HG02970 (cell line): ENCODE results near the gene CC2D2A.

Experiments used
- ATAC-seq: cut with Tn5 transposase; IDR thresholded peaks from one replicate; pipeline ENCODE4 v1.9.1; 2021; ENCODE audit warnings: mild to moderate bottlenecking, moderate library complexity, moderate number of reproducible peaks; ENCODE audit not compliant: unreplicated experiment, low FRiP score

The CC2D2A gene

GRCh38 chr4:15469402-15470127, at the start of gene CC2D2A:
CC2D2A (plus strand) TSS chr4:15469882; CDS start chr4:15475933, 6,051 bp downstream.
- no peak for ATAC-seq

DNA sequence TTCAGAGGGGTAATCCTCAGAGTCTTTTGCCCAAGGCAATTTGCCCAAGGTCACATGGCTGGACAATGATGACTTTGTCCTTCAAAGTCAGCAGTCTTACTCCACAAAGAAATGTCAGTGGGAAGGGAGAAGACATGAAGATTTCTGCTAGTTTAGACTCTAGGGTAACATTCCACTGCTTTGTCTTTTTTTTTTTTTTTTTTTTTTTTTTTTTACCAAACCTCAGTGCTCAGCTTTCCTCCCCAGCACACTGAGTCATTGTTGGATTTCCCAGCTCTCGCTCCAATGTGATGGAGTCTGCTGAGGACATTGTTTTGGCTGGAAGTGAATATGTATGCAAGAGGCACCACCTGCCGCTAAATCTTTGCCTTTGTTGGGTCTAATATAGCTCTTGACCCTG, 49.0 kb upstream of the CC2D2A start:
- ATAC-seq, result no peak

GRCh38 chr4:15423285-15423711, 46.4 kb upstream of the CC2D2A start:
- no peak for ATAC-seq

DNA sequence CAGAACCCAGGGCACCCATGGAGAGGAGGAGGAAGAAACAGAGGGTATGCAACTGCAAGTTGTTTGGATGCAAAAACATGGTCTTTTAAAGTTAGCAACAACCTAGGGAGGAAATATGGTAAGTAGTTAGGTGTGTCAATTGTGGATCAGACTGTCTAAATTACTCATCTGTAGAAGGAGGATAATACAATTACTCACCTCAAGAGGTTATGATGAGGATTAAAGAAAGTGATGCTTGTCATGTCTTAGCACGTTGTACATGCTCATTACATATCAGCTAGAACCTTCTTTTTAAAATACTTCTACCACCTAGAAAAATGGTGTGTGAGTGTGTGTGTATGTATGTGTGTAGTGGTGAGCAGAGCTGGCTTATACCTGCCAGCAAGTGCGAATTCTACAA, 44.2 kb upstream of the CC2D2A start:
- no peak for ATAC-seq

DNA sequence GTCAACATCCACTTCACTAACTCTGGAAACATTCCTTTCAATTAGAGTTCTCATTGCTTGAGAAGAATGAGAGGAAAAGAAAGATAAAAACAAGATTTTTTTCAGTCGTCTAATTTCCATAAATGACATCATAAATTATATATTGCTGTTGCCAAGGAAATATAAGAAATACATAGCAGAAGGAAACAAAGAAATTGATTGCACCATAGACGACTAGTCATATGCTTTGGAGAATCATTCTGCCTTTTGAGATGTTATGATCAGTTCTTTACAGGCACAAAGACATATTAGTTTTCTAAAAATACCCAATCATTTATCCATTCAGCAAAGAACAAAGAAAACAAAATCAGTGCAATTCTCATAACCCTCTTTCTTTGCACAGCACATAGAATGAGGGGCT, 42.5 kb upstream of the CC2D2A start:
- ATAC-seq, result no peak

DNA sequence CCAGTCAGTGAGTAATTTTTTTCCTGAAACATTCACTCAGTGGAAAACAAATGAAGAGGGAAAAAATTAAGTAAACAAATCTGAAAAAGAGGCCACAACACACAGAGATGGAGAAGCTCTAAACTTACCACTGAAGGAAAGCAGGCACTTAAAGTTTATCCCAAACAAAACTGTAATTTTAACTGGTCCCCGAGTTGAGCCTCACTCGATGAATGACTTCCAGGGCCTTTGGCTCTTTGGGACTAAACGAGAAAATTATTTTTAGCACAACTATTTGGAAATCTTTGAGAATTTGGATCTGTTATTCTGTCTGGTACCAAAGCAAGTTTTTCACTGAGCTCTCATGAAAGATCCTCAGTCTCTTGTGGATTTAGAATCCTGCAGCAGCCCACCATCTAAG, 42.0 kb upstream of the CC2D2A start, which contains the start of gene C1QTNF7:
Gene C1QTNF7 (plus strand): TSS at position 333 of the 400 bp plus-strand sequence. CDS start 7,711 bp downstream, outside the sequence.
- no peak for ATAC-seq

DNA sequence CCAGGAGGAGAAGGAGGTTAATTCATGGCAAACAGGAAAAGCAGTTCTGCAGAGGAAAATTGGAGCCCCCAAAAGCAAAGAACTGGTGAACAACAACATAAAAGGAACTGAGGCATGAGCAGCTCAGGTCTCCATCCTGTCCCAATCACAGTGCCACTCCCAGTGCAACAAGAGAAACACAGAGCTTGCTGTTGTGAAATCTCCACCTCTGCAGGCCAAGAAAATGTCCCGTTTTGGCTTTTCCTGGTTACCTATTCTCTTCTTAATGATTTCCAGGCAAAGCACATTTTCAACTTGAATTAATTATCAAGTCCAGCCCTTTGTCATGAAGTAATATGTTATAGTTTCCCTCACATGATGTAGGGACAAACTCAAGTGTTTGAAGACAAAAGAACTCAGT, 41.1 kb upstream of the CC2D2A start:
- no peak for ATAC-seq

GRCh38 chr4:15434091-15434490, 35.6 kb upstream of the CC2D2A start:
- no peak for ATAC-seq

- no peak for ATAC-seq
Measured at GRCh38 chr4:15434676-15435075, 35.0 kb upstream of the CC2D2A start.

- no peak for ATAC-seq
Measured at GRCh38 chr4:15436513-15436912, 33.2 kb upstream of the CC2D2A start.

DNA sequence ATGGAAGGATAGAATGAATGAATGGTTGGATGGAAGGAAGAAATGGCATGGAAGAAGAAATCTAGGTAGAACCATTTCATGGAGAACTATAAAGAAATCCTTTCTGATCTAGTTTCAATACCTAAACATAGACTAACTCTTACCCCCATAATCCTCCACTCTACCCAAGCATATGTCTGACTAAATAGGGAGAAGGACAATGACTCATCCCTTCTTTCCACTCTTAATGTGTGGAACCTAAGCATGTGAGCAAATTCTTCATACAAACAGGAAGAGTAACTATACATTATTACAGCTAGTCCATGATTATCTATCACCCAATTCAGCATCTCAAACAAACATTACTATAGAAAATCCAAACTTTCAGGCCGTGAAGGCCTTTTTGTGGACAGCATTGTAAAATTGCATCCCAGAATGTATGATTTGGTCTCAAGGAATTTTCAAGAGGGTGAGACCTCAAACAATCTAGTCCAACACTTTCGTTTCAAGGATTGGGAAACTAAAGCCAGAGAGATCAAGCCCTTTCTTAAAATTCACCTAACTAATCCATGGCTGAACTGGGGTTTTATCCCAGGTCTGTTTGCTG, 30.6 kb upstream of the CC2D2A start:
- ATAC-seq, result no peak

DNA sequence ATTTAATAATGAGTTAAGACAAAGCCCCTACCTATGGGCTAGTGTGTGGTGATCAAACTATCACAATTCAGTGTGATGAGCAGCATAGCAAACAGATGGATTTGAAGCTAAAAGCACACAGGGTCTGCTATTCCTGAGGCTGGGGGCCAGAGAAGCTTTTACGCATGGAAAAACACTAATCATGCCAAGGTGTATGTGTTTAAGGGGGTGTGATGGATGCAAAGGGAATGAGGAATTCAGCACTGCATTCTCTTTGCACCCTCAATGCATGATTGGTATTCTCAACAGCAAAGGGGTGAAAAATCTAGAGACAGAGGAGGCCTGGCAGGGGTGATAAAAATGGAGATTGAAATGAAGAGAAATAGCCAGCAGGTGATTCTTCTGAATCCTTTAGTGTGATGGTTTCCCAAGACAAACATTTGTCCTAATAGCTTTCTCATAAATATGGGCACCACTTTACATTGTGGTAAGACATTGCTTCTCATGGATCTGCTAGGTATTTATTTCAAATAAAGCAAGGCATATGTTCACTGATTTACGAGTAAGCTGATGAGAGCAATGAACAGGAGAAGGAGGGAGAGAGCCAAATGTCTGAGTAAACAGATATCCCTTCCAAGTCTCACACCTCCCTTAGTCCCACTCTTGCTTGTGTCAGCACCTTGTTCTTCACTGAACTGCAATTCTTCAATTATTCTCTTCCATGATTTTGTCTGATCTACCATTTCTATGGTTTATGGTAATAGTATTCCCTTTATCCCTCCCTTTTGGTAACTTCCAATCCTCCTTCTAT, 26.1 kb upstream of the CC2D2A start:
- no peak for ATAC-seq

DNA sequence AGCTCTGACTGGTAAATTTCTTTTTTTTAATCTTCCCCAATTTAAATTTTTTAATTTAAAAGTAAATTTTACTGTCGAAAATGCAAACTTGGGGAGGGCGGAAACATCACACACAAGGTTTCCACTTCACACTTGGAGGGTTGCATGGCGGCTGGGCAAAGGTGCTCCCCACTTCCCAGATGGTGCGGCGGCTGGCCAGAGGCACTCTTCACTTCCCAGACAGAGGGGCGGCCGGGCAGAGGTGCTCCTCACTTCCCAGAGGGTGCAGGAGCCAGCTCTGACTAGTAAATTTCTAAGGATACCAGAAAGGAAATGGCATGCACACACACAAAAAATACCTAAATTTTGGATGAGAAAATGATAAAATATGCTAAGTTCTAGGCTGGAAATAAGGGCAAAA, 25.4 kb upstream of the CC2D2A start:
- no peak for ATAC-seq

DNA sequence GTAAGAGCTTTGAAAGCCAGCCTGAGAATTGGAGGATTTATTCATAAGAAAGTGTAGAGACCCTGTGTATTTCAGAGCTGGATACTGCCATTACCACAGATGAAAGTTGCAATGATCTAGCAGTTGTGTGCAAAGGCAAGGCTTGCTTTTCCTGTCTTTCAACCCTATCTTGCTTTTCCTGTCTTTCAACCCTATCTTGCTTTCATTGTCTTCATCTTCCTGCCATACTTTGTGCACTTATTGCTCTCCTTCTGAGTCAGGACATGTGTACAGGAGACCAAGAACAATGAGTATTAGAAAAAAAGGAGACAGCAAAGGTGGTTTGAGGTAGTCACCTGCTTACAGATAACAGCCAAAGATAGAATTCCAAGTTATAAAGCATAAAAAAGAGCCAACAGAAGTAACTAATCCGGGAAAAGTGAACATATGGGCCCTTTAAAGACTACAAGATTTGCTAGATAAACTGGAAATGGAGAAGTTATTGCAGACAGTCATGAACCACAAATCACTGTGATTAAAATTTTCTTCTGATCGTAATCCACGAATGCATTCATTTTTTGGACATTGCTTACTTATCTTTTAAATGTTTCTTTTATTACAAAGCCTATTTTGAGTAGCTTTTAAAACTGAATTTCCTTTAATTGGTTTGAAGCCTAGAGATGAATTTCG, 24.7 kb upstream of the CC2D2A start:
- ATAC-seq, result no peak

- ATAC-seq, result no peak
Measured at GRCh38 chr4:15451181-15451865, 18.4 kb upstream of the CC2D2A start.

DNA sequence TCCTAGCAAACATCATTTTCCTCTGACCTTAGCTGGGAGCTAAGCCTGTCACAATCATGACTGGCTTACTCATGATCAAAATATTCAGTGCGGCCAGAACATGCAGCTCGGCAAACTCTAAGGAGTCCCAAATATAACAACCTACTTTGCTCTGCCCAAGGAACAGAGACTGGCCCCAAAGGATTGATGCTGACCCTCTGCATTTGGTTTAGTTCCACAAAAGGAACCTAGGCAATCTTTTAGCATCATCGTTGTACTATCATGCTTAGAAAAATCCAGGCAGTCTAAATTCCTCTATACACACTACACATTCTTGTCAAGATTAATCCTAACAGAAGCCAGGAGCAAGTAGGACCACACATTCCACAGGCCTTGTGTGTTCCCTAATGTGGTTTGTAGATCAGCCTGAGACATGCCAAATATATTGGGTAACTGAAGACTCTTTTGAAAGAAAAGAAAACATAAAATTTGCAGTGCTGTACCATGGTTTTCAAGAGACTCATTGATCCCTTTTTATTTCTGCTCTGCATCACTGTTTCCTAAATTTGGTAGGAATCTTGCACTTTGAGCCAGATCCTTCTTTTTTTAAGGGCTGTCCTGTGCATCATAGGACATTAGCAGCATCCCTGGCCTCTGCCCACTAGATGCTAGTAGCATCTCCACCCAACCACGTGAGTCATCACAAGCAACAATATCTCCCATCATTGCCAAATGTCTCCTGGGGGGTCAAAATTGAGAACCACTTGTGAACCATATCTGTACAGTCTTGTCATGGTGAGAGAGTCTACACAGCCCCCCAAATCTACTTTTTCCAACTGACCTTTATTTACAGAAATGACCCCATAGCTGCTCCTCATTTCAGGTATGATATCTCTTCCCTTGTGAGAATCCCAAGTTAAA, 17.6 kb upstream of the CC2D2A start:
- no peak for ATAC-seq

DNA sequence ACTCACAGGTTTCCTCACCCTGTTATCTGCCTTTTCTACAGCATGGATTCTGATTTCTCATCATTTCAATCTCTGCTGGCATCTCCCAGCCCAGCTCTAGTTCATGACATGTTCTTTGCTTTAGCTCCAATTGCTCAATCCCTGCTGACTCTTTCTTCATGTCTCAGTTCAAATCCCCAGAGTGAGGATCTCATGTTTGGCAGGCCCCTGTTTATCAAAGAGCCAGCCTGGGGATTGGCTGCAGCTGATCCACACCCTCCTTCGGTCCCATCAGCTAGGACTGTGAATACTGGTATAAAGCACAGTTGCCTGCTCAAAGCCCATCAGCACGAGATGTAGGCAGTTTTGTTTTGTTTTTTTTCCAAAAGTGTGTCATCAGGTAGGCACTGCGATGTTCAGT, 14.4 kb upstream of the CC2D2A start:
- ATAC-seq, result no peak

GRCh38 chr4:15457406-15458201, 12.1 kb upstream of the CC2D2A start:
- ATAC-seq, result peak; percentile 81
